GM12878 (cell line): ENCODE results near the gene WNT9A. TPM values are rescaled to one million over a fixed set of nuclear protein-coding genes. Genes with fewer than 3 reads are reported as not detected.

ENCODE experiments used
- ATAC-seq: fragments of 200-7000 bp; cut with Tn5 transposase; 3 replicates; pipeline ENCODE4 v1.9.1; 2020; ENCODE audit warnings: mild to moderate bottlenecking, moderate library complexity
- BruUV-seq: library from RNA; stranded (reverse); fragments of 400-500 nt; replicated peaks from 2 replicates; lab custom pipeline; 2021; lab: Mats Ljungman, UMichigan
- CTCF ChIA-PET: fragments of 300-600 bp; sonication (Branson Sonifier 250); formaldehyde crosslinking; extraction: SDS; loops from one replicate; lab custom pipeline; 2021; ENCODE audit warnings: inconsistent platforms; lab: Yijun Ruan, JAX
- POLR2A ChIA-PET: fragments of 350-600 bp; formaldehyde crosslinking; extraction: SDS; loops from one replicate; lab custom pipeline; 2021; ENCODE audit warnings: inconsistent platforms; lab: Charles Lee
- RAD21 ChIA-PET: fragments of 300-600 bp; sonication (Branson Sonifier 250); formaldehyde crosslinking; loops from one replicate; lab custom pipeline; 2023; ENCODE audit warnings: antibody characterized with exemption; ENCODE audit not compliant: unreplicated experiment; lab: Charles Lee
- SMC1A ChIA-PET: fragments of 300-600 bp; sonication (Branson Sonifier 250); formaldehyde crosslinking; loops from one replicate; lab custom pipeline; 2023; ENCODE audit not compliant: unreplicated experiment, uncharacterized antibody; lab: Charles Lee
- DNase-seq: peaks from one replicate; pipeline ENCODE4 v3.0.0-alpha.2; 2011; ENCODE audit warnings: low read depth, low spot score
- FAIRE-seq: peaks from 3 replicates; lab custom pipeline; 2011; peaks lifted over from hg19 to GRCh38; lab: Jason Lieb, UNC
- H2AFZ ChIP-seq: 2 replicates; pipeline ENCODE4 v1.6.0; 2011; ENCODE audit warnings: low read depth, low read length, control low read depth; ENCODE audit not compliant: control insufficient read depth
- H3K27ac ChIP-seq: 2 replicates; pipeline ENCODE4 v1.5.1; 2011; ENCODE audit warnings: control low read depth; ENCODE audit not compliant: control insufficient read depth, insufficient read depth
- H3K27me3 ChIP-seq, 2 experiments: replicated peaks in 1 of 2; 2 replicates each; pipeline versions ENCODE4 v1.6.0 to v1.6.1; 2011; ENCODE audit warnings: low read length in 1 of 2; ENCODE audit not compliant: control insufficient read depth in 2 of 2, insufficient read depth in 2 of 2
- H3K36me3 ChIP-seq, 2 experiments: 2 replicates each; pipeline ENCODE4 v1.5.1; 2011; ENCODE audit warnings: low read length in 1 of 2; ENCODE audit not compliant: control insufficient read depth in 2 of 2, insufficient read depth in 2 of 2
- H3K4me1 ChIP-seq: 2 replicates; pipeline ENCODE4 v1.6.1; 2011; ENCODE audit warnings: mild to moderate bottlenecking, low read length, moderate library complexity, mixed read lengths; ENCODE audit not compliant: control insufficient read depth, insufficient read depth
- H3K4me2 ChIP-seq: 2 replicates; pipeline ENCODE4 v1.6.0; 2011; ENCODE audit warnings: control low read depth; ENCODE audit not compliant: control insufficient read depth, insufficient read depth
- H3K4me3 ChIP-seq: fragments of 200-600 bp; sonication (generic); 2 replicates; pipeline ENCODE4 v1.5.1; 2016
- H3K79me2 ChIP-seq: 2 replicates; pipeline ENCODE4 v1.6.0; 2011; ENCODE audit warnings: low read length; ENCODE audit not compliant: control insufficient read depth, insufficient read depth
- H3K9ac ChIP-seq: 2 replicates; pipeline ENCODE4 v1.8.0; 2011; ENCODE audit warnings: low read length, control low read depth, mixed read lengths; ENCODE audit not compliant: control insufficient read depth, insufficient read depth
- H3K9me3 ChIP-seq: replicated peaks from 3 replicates; pipeline ENCODE4 v1.5.1; 2011; ENCODE audit warnings: mild to moderate bottlenecking, low read length; ENCODE audit not compliant: control insufficient read depth, insufficient read depth
- H4K20me1 ChIP-seq: 2 replicates; pipeline ENCODE4 v1.6.0; 2011; ENCODE audit not compliant: control insufficient read depth, insufficient read depth
- BRCA1 ChIP-seq: IDR thresholded peaks from 2 replicates; pipeline ENCODE4 v1.6.1; 2011; ENCODE audit warnings: low read depth, low read length, improper control_type of control experiment
- E2F8 ChIP-seq: fragments of 450-650 bp; IDR thresholded peaks from 2 replicates; pipeline ENCODE4 v1.6.1; 2018; ENCODE audit warnings: mild to moderate bottlenecking, low read depth, moderate library complexity; ENCODE audit not compliant: partially characterized antibody
- FOS ChIP-seq: IDR thresholded peaks from 3 replicates; pipeline ENCODE4 v1.6.1; 2011; ENCODE audit warnings: borderline replicate concordance; ENCODE audit not compliant: insufficient read length; ENCODE audit errors: extremely low read depth
- HCFC1 ChIP-seq: fragments of 150-350 bp; IDR thresholded peaks from 2 replicates; pipeline ENCODE4 v1.6.1; 2014; ENCODE audit warnings: low read length
- HDGF ChIP-seq: fragments of 450-650 bp; IDR thresholded peaks from 2 replicates; pipeline ENCODE4 v1.6.1; 2016; ENCODE audit warnings: antibody characterized with exemption
- IKZF1 ChIP-seq: fragments of 450-650 bp; conservative IDR thresholded peaks from 2 replicates; pipeline ENCODE4 v1.6.1; 2017; ENCODE audit warnings: antibody characterized with exemption, mild to moderate bottlenecking
- KLF5 ChIP-seq: fragments of 450-650 bp; IDR thresholded peaks from 2 replicates; pipeline ENCODE4 v1.6.1; 2014; ENCODE audit warnings: mild to moderate bottlenecking; ENCODE audit not compliant: partially characterized antibody
- MXI1 ChIP-seq: fragments of 150-350 bp; IDR thresholded peaks from 2 replicates; pipeline ENCODE4 v1.6.1; 2011; ENCODE audit warnings: low read depth, mild to moderate bottlenecking, inconsistent platforms, low read length, improper control_type of control experiment
- PBX3 ChIP-seq: IDR thresholded peaks from 2 replicates; pipeline ENCODE4 v1.6.1; 2011; ENCODE audit warnings: mild to moderate bottlenecking, low read depth, low read length, moderate library complexity; ENCODE audit not compliant: insufficient replicate concordance
- PKNOX1 ChIP-seq: fragments of 450-650 bp; IDR thresholded peaks from 2 replicates; pipeline ENCODE4 v1.6.1; 2016; ENCODE audit warnings: mild to moderate bottlenecking
- POU2F2 ChIP-seq: IDR thresholded peaks from 3 replicates; pipeline ENCODE4 v1.6.1; 2011; ENCODE audit warnings: low read depth, mild to moderate bottlenecking, low read length, borderline replicate concordance
- RCOR1 ChIP-seq: conservative IDR thresholded peaks from 2 replicates; pipeline ENCODE4 v1.6.1; 2012; ENCODE audit warnings: low read depth, low read length, improper control_type of control experiment
- SMC3 ChIP-seq: IDR thresholded peaks from 2 replicates; pipeline ENCODE4 v1.6.1; 2011; ENCODE audit warnings: low read length, improper control_type of control experiment, borderline replicate concordance
- TCF3 ChIP-seq: IDR thresholded peaks from 2 replicates; pipeline ENCODE4 v1.6.1; 2012; ENCODE audit warnings: low read depth, mild to moderate bottlenecking, low read length, borderline replicate concordance; ENCODE audit not compliant: insufficient read depth
- ZNF384 ChIP-seq: IDR thresholded peaks from 2 replicates; pipeline ENCODE4 v1.6.1; 2012; ENCODE audit warnings: low read depth, mild to moderate bottlenecking, low read length, improper control_type of control experiment, borderline replicate concordance
- WGBS: methylation state at CpG from one replicate; pipeline ENCODE4 v1.1.6; 2016; ENCODE audit warnings: low lambda C conversion rate; ENCODE audit not compliant: insufficient replicate concordance, insufficient coverage; ENCODE audit errors: missing lambda C conversion rate; 5-methylcytosine and 5-hydroxymethylcytosine counted together
- in situ Hi-C: fragments of 300-500 bp; cut with MboI; formaldehyde crosslinking; loops from 9 replicates; pipeline ENCODE4 v1.14.3; 2018; ENCODE audit warnings: mixed read lengths
- intact Hi-C: fragments of 100-400 bp; cut with micrococcal nuclease; formaldehyde crosslinking; loops from one replicate; pipeline ENCODE4 v1.14.2; 2022; ENCODE audit not compliant: unreplicated experiment
- polyA plus RNA-seq, 11 experiments: library from polyadenylated mRNA; depleted of rRNA in 4 of 11; unstranded in 6 of 11; stranded (reverse) in 5 of 11; fragments of >200 nt; fragmentation: Nextera tagmentation in 4 of 11; fragmentation: Illumina TruSeq in 1 of 11; extraction: Ambion mirVana in 4 of 11; extraction: Trizol in 1 of 11; gene quantifications; 1 replicate in 1 of 11; 2 replicates in 10 of 11; pipeline versions ENCODE4 v1.2.1 to v1.2.3, GENCODE V29; 2011 to 2016; ENCODE audit warnings: inconsistent platforms in 2 of 11, missing spikeins in 2 of 11, low read depth in 1 of 11
- total RNA-seq, 4 experiments: library from RNA; depleted of rRNA in 3 of 4; stranded (reverse); fragments of >200 nt in 3 of 4; fragmentation: Illumina TruSeq in 1 of 4; extraction: Trizol in 1 of 4; gene quantifications; 2 replicates each; pipeline versions ENCODE4 v1.2.1 to v1.2.3, GENCODE V29; 2013 to 2021

Gene WNT9A
- total and polyA plus RNA-seq, 10 of the 15 experiments (the other 5 are each of a cell fraction or from before 2014, with no cell fraction given), result not detected

DNA sequence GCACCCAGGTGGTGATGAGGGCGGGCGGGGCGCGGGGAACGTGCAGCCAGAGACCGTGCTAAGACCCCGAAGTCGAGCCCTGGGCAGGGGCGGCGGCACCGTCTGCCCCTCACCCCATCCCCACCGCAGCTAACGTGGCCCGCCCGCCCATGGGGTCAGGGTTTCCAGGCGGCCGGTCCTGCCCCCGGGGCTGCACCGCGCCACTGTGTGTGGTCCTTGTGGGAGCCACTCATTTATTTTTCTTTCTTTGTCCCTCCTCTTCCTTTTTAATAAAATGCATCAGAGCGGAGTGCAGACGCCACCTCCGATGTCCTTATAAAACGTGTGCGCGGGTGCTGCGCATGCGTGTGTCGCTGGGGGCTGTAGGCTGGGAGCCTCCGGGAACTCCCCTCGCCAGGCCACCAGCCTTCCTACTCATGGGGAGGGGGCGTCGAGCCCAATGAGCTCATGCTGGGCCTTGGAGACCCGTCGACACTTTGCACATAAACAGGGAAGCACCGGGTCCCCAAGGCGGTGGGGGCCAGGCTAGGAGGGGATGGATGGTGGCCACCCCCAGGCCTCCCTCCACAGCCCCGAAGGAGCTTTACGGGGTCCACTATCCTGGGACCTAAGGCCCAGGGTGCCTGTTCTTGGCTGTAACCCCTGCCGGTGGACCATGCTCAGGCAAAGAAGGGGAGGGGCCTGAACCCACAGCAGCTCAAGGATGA is 59.9 kb downstream of the WNT9A start:
- intact Hi-C loops (no loop called here), in situ Hi-C loops (no loop called here)
- no TSS peak for BruUV-seq
- H3K36me3 ChIP-seq, result no peaks in the 10 kb centered on the region
- ATAC-seq (no peak), DNase-seq (no peak), FAIRE-seq (no peak)
- ChIA-PET POLR2A (no interaction called here), SMC1A (no interaction called here), CTCF (no interaction called here), RAD21 (no interaction called here)
- H3K79me2 ChIP-seq, result no peaks in the 10 kb centered on the region
- no peak overlapping the region for H3K9ac ChIP-seq
- no peaks in the 10 kb centered on the region for H3K9me3 ChIP-seq
- H3K4me1 ChIP-seq, result no peaks in the 10 kb centered on the region
- 23% methylated on average over 30 of the region's 40 CpGs for WGBS
- H3K4me3 ChIP-seq, result no peak overlapping the region
- no peaks in the 10 kb centered on the region for H3K27me3 ChIP-seq
- H2AFZ ChIP-seq, result no peak overlapping the region
- H4K20me1 ChIP-seq, result no peaks in the 10 kb centered on the region
- H3K4me2 ChIP-seq, result no peak overlapping the region
- H3K27ac ChIP-seq, result no peak overlapping the region
- TF ChIP-seq SMC3 (no peak), KLF5 (no peak), POU2F2 (no peak), TCF3 (no peak), FOS (no peak), ZNF384 (no peak), E2F8 (no peak), IKZF1 (no peak), PKNOX1 (peak; percentile 79), HCFC1 (no peak), BRCA1 (no peak), MXI1 (no peak), HDGF (no peak), RCOR1 (no peak), PBX3 (peak; percentile 27)
